Measurements from ENCODE around the gene CYP21A2.
"Not testable (repeated sequence)": the region's sequence is repeated elsewhere in the genome, so short reads cannot be mapped to it uniquely, and the experiment has no call there.

Gene CYP21A2

GRCh38 chr6:32053314-32053713 is 15.1 kb downstream of the CYP21A2 start:
- DNase-seq (ENCODE audit: low read depth in 2 of 2), result not testable (repeated sequence)

DNA sequence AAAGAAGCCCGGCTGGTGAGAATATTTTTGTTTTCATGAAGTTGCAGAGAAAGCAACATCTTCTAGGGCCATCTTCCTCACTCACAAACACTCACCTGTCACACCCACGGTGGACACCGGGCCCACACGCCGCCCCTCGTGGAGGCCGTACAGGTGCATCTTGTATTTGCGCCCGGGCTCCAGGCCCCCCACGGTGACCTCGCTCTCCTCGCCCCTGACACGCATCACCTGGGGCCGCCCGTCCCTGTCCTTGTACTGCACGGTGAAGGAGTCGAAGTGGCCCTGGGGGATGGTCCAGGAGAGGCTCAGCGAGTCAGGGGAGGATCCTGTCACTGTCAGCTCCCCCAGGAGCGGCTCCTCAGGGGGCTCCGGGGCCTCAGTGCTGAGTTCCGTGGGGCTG is 17.5 kb downstream of the CYP21A2 start:
- DNase-seq (ENCODE audit: low read depth in 2 of 2), result not testable (repeated sequence)

- DNase-seq (ENCODE audit: low read depth in 2 of 2), result no peak
Observed at GRCh38 chr6:32056254-32056653, 18.0 kb downstream of the CYP21A2 start.

DNA sequence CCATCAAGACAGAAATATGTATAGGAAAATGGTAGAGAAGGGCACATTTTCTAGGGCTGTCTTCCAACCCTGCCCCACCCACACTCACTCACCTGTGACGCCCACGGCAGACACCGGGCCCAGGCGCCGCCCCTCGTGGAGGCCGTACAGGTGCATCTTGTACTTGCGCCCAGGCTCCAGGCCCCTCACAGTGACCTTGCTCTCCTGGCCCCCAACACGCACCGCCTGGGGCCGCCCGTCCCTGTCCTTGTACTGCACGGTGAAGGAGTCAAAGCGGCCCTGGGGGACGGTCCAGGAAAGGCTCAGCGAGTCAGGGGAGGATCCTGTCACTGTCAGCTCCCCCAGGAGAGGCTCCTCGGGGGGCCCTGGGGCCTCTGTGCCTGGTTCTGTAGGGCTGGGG is 19.8 kb downstream of the CYP21A2 start:
- DNase-seq (ENCODE audit: low read depth in 2 of 2), result no peak

DNA sequence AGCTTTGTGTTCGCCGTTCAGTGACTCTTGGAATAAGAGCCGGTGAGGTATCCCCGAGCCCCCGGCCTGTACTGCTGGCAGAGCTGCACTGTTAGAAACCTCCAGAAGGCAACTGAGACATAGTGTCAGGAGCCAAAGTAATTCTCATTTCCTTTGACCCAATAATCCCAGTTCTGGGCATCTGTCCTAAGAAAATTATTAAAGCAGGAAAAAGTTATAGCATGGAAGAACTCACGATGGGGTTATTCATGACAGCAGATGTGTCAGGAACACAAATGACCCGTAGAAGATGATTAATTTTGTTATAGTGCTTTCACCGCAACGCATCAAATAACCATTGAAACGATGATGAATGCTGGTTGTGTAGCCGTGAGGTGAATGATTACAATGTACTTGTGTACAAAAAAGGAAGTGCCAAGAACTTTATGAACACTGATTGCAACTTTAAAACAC is 20.3 kb downstream of the CYP21A2 start:
- DNase-seq (ENCODE audit: low read depth in 2 of 2), result no peak

DNA sequence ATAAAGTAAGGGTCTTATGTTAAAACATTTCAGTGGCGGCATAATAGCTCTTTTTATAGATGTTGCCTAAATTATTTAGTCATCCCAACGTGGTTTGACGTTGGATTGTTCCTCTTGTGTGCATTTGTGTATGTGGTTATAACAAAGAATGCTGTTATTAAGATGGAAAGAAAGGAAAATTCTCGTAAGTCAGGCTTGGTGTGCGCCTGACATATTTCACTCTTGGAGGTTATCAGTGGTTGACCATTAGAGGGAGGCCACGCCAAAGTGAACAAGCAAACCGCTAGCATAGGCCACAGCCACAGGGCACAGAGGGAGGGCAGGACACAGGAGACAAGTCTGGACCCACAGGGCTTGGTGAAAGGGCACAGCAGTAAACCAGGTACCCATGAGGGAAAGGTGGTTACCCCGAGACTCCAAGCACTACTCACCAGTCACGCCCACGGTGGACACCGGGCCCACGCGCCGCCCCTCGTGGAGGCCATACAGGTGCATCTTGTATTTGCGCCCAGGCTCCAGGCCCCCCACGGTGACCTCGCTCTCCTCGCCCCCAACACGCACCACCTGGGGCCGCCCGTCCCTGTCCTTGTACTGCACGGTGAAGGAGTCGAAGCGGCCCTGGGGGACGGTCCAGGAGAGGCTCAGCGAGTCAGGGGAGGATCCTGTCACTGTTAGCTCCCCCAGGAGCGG is 22.9 kb downstream of the CYP21A2 start:
- DNase-seq (ENCODE audit: low read depth in 2 of 2), result no peak

DNA sequence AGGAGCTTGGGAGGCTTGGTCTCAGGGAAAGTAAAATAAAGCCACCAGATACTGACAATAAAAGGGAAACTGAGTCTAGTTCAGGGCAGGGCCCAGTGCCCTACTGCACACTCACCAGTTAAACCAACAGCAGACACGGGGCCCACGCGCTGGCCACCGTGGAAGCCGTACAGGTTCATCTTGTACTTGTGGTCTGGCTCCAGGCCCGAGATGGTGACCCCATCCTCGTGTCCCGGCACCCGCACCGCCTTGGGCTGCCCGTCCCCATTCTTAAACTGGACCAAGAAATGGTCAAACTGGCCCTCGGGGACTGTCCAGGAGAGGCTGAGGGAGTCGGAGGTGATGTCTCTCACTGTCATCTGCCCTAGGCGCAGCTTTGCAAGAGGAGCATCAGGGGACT is 26.5 kb downstream of the CYP21A2 start:
- DNase-seq (ENCODE audit: low read depth in 2 of 2), result no peak

GRCh38 chr6:32067521-32067920 is 29.3 kb downstream of the CYP21A2 start:
- DNase-seq (ENCODE audit: low read depth in 2 of 2), result not testable (repeated sequence)

DNA sequence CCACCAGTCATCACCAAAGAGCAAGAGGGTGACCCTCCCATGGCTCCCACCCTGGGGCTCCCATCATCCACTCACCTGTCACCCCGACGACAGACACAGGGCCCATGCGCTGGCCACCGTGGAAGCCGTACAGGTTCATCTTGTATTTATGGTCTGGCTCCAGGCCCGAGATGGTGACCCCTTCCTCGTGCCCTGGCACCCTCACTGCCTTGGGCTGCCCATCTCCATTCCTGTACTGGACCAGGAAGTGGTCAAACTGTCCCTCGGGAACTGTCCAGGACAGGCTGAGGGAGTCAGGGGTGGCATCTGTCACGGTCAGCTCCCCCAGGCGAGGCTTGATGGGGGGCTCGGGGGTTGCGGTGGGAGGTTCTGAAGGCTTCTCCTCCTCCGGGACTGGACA is 30.1 kb downstream of the CYP21A2 start:
- DNase-seq (ENCODE audit: low read depth in 2 of 2), result not testable (repeated sequence)

GRCh38 chr6:32068867-32069266 is 30.7 kb downstream of the CYP21A2 start:
- DNase-seq (ENCODE audit: low read depth in 2 of 2), result no peak

GRCh38 chr6:32069460-32069859 is 31.2 kb downstream of the CYP21A2 start:
- DNase-seq (ENCODE audit: low read depth in 2 of 2), result no peak

GRCh38 chr6:32069878-32070515 is 31.8 kb downstream of the CYP21A2 start:
- DNase-seq (ENCODE audit: low read depth in 2 of 2), result no peak

DNA sequence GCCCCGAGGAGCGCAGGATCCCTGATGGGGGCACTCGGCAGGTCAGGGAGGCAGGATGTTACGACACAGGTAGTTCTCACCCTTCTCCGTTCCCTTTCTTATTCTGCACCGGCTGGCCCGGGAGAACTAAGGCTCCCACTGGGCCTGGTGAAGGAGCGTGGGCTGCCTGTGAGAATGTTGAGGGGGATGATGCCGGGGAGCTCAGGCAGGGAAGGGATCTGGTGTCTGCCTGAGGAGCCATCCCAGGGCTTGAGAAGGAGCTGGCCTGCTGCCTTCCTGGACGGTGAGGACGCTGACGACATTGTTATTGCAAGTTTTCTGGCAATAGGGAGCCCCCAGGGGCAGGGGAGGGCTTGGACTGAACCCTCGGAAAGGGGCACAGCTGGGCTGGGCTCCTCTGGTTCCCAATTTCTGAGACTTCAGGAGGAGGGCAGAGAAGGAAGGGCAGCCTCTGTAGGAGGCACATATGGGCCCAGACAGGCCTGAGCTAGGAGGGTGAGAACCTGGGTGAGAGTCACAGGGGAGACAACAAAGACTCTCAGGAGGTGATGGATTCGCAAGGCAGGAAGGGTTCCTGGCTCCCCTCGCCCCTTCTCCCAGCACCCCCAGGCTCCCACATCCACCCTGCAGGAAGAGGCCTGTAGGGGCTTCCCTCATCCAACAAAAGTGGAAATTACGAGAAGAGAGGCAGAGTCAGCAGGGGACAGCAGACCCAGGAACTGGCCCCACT is 32.8 kb downstream of the CYP21A2 start:
- no peak for DNase-seq (ENCODE audit: low read depth in 2 of 2)

GRCh38 chr6:32073101-32073500 is 34.9 kb downstream of the CYP21A2 start:
- no peak for DNase-seq (ENCODE audit: low read depth in 2 of 2)

DNA sequence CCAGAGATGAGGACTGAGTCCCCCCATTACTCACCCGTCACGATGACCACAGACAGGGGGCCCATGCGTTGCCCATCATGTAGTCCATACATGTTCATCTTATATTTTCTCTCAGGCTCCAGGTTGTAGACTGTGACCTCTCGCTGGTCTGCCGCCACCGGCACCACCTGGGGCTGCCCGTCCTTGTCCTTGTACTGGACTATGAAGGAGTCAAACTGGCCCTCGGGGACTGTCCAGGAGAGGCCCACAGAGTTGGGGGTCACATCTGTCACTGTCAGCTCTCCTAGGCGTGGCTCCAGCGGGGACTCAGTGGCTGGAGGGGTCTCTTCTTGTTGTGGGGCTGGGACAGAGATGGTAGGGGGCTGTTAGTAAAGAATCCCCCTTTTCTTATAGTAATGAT is 35.4 kb downstream of the CYP21A2 start:
- DNase-seq (ENCODE audit: low read depth in 2 of 2), result no peak

- no peak for DNase-seq (ENCODE audit: low read depth in 2 of 2)
Observed at GRCh38 chr6:32074996-32075532, 36.8 kb downstream of the CYP21A2 start.

- no peak for DNase-seq (ENCODE audit: low read depth in 2 of 2)
Observed at GRCh38 chr6:32075781-32076180, 37.6 kb downstream of the CYP21A2 start.

GRCh38 chr6:32076321-32076809 is 38.1 kb downstream of the CYP21A2 start:
- no peak for DNase-seq (ENCODE audit: low read depth in 2 of 2)

DNA sequence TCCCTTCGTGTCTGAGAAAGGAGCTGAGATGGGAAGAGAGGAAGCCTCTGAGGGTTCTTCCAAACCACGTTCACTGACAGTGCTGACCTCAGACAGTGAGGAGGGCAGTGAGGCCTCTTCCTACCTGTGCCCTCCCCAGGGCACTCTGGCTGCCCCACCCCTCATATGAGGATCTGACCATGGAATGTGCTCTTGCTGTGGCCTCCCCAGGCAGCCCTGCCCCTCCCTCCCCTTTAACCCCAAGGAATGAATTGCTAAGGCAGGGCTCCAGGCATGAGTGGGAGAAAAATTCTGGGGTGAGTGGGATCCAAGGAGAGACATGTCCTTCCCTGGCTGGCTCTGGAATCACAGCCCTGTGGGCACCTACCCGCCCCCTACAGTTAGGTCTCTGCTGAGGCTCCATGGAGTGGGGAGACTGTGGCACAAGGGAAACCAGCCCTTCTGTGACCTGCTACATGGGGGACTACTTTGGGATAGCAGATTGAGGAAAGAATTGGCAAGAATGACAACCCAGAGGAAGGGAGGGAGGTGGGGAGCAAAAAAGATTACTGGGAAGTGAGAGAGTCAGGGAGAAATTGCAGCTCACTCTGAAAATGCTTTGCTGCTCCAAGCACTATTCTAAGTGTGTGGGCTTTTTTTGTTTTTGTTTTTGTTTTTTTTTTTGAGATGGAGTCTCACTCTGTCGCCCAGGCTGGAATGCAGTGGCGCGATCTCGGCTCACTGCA is 41.5 kb downstream of the CYP21A2 start:
- no peak for DNase-seq (ENCODE audit: low read depth in 2 of 2)

GRCh38 chr6:32081168-32081990 is 43.2 kb downstream of the CYP21A2 start:
- no peak for DNase-seq (ENCODE audit: low read depth in 2 of 2)

DNA sequence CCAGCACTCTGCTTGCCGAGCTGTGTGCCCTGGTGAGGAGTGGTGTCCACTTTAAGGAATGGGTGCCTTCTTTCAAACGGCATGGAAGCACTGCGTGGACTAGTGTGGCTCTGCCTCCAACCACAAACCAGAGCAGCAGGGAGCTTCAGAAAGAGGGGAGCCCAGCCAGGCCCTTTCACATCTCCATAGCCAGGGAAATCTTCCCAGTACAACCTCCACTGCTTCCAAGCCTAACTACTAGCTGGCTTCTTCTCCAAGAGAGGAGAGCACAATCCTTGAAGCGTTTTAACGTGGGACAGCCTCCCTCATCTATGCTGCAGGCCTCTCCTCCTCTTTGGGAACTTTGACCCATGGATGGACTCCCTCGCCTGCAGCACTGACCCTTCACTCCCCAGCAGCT is 44.3 kb downstream of the CYP21A2 start:
- no peak for DNase-seq (ENCODE audit: low read depth in 2 of 2)

Data from stimulated activated CD4-positive, alpha-beta T cell treated with anti-CD3 and anti-CD28 coated beads, Interleukin-15, amount 100 ng/mL, for 48 hours (primary cell).